Measurements from ENCODE around the gene MPV17. TPM values are rescaled to one million over a fixed set of nuclear protein-coding genes. Genes with fewer than 3 reads are reported as not detected.
A peak's percentile ranks its signal among the peaks of the same experiment; 100 is the strongest.

Gene MPV17
- total RNA-seq, 1 experiment from 2014 or later: 77.4 TPM

DNA sequence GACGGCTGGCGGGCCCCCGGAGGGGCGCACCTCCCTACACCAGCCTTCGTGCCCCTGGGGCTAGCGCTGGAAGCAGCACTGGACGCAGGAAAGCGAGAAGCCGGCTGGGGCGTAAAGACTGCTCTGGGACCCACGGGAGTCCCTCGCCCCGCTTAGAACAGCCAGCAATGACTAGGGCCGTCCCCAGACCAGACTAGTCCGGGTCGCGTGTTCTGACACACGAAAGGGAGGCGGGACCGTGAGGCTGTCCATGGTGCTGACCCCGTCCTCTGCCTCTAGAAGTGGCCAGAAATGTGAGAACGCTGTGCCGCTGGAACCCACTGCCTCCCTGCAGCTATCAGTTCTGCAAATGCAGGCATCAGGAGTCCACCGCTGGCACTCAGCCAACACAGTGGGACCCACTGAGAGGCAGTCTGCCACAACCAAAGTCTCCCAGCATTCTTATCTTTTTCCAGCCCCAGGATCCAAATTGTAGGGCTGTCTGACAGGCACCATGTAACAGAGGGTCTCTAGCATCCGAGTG is 14.5 kb downstream of the MPV17 start, which contains the start of gene UCN:
Gene UCN (minus strand): TSS at position 87 of the 523 bp plus-strand sequence. CDS start 550 bp downstream, outside the sequence.
- DNase-seq: no peak
- H3K27me3 Mint-ChIP-seq (ENCODE audit: unreplicated experiment): peaks cover 23% of the 10 kb centered on the region
- CTCF ChIA-PET: no interaction called here
- H3K36me3 Mint-ChIP-seq (ENCODE audit: insufficient read depth, unreplicated experiment): peaks cover 19% of the 10 kb centered on the region
- no TSS peak for BruUV-seq (replicated peaks)
- H3K4me3 Mint-ChIP-seq (ENCODE audit: low read depth, unreplicated experiment): peak within 1 kb of the TSS; percentile 65
- intact Hi-C loops (cut with micrococcal nuclease; ENCODE audit: unreplicated experiment): no loop called here
- H3K4me1 Mint-ChIP-seq (ENCODE audit: low read depth, unreplicated experiment): no peaks in the 10 kb centered on the region
- no peaks in the 10 kb centered on the region for H3K9me3 Mint-ChIP-seq (ENCODE audit: low read depth, unreplicated experiment)
- TF ChIP-seq, protein P1, sequence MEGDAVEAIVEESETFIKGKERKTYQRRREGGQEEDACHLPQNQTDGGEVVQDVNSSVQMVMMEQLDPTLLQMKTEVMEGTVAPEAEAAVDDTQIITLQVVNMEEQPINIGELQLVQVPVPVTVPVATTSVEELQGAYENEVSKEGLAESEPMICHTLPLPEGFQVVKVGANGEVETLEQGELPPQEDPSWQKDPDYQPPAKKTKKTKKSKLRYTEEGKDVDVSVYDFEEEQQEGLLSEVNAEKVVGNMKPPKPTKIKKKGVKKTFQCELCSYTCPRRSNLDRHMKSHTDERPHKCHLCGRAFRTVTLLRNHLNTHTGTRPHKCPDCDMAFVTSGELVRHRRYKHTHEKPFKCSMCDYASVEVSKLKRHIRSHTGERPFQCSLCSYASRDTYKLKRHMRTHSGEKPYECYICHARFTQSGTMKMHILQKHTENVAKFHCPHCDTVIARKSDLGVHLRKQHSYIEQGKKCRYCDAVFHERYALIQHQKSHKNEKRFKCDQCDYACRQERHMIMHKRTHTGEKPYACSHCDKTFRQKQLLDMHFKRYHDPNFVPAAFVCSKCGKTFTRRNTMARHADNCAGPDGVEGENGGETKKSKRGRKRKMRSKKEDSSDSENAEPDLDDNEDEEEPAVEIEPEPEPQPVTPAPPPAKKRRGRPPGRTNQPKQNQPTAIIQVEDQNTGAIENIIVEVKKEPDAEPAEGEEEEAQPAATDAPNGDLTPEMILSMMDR (IDR thresholded peaks at IDR 0.05; ENCODE audit: unreplicated experiment): no peak
- H3K27ac Mint-ChIP-seq (ENCODE audit: unreplicated experiment): no peak within 1 kb of the TSS

DNA sequence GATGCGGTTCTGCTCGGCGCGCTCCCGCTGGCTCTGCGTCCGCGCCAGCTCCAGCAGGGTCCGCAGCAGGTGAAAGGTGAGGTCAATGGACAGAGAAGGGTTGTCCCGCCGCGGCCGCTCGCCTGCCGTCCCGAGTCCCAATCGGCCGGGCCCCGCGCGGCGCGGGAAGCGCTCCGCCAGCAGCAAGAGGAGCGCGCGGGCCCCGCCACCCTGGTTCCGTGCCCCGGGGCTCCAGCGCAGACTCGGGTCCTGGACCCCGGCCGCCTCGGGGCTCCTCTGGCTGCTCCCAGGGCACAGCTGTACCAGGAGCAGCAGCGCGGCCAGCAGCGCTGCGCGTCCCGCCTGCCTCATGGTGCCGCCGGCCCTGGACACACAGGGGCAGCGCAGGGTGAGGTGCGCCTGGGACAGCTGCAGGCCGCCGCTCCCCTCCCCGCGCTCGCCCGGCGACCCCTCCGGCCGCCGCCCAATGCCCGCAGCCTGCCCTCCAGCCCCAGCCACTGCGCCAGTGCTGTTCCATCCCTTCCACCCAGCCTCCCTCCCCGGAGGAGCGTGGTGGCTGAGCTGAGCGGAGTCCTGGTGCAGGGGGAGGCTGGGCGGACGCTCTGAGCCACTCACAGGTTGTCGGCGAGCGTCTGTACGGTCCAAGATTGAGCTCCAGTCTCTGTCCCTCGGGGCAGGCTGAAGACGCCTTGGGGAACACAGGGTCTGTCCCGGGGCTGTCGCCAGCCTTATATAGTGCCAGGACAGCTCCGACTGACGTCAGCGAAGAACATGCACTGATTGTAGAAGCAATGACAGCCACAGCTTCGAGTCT is 15.1 kb downstream of the MPV17 start:
- peaks cover 23% of the 10 kb centered on the region for H3K27me3 Mint-ChIP-seq (ENCODE audit: unreplicated experiment)
- no TSS peak for BruUV-seq (replicated peaks)
- no peak overlapping the region for H3K27ac Mint-ChIP-seq (ENCODE audit: unreplicated experiment)
- peak overlapping the region; percentile 65 for H3K4me3 Mint-ChIP-seq (ENCODE audit: low read depth, unreplicated experiment)
- DNase-seq: no peak
- H3K9me3 Mint-ChIP-seq (ENCODE audit: low read depth, unreplicated experiment): no peaks in the 10 kb centered on the region
- CTCF ChIA-PET: no interaction called here
- intact Hi-C loops (cut with micrococcal nuclease; ENCODE audit: unreplicated experiment): no loop called here
- H3K4me1 Mint-ChIP-seq (ENCODE audit: low read depth, unreplicated experiment): no peaks in the 10 kb centered on the region
- peaks cover 19% of the 10 kb centered on the region for H3K36me3 Mint-ChIP-seq (ENCODE audit: insufficient read depth, unreplicated experiment)
- TF ChIP-seq, protein P1 (IDR thresholded peaks at IDR 0.05; ENCODE audit: unreplicated experiment): no peak

DNA sequence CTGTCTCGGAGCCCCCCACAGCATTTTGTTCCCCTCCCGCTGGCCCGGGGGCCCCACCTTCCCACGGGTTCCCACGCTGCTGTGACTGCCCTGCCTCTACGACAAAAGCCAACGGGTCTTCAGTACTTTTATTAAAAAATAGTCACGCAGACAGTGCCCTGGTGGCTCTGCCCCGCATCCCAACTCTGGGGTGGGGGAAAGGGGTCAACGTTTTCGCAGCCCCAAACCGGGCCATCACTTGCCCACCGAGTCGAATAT is 15.7 kb downstream of the MPV17 start:
- TF ChIP-seq, protein P1 (IDR thresholded peaks at IDR 0.05; ENCODE audit: unreplicated experiment): no peak
- Mint-ChIP-seq H3K27me3 (ENCODE audit: unreplicated experiment) (peaks cover 23% of the 10 kb centered on the region), H3K4me1 (ENCODE audit: low read depth, unreplicated experiment) (no peaks in the 10 kb centered on the region), H3K4me3 (ENCODE audit: low read depth, unreplicated experiment) (peak overlapping the region; percentile 65), H3K36me3 (ENCODE audit: insufficient read depth, unreplicated experiment) (peaks cover 19% of the 10 kb centered on the region), H3K9me3 (ENCODE audit: low read depth, unreplicated experiment) (no peaks in the 10 kb centered on the region), H3K27ac (ENCODE audit: unreplicated experiment) (no peak overlapping the region)
- CTCF ChIA-PET: no interaction called here
- no TSS peak for BruUV-seq (replicated peaks)
- no peak for DNase-seq
- intact Hi-C loops (cut with micrococcal nuclease; ENCODE audit: unreplicated experiment): no loop called here

DNA sequence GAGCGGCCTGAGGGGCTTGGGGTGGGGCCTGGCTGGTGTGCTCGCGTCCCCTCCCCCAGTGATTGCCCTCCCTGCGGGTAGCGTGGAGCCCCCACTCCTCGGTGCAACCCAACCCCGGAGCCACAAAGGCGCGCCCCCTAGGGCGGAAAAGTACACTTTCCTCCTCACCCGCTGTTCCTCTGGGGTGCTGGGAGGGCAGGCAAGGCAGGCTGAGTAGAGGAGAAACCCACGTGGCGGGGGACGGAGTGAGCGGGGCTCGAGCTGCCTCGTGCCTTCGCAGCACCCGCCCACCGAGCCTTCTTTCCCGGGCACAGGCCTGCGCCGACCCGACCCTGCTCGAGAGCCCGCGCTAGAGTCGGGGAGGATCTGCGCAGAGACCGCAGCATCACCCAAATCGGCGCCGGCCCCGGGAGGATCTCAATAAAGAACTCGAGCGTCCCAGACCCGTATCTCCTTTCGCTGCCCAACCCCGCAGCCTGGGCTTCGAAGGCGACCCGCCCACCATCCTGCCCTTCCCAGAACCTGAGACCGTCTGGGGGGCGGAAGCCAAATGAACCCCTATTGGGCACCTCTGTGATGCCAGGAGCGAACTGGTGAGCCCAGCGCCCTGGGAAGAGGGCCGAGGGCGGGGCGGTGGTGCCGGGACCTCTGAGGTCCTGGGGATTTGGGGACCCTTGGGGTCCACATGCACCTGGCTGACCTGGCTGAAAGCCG is 16.2 kb downstream of the MPV17 start:
- TF ChIP-seq, protein P1 (IDR thresholded peaks at IDR 0.05; ENCODE audit: unreplicated experiment): no peak
- Mint-ChIP-seq H3K27ac (ENCODE audit: unreplicated experiment) (peak overlapping the region; percentile 78), H3K9me3 (ENCODE audit: low read depth, unreplicated experiment) (no peaks in the 10 kb centered on the region), H3K4me1 (ENCODE audit: low read depth, unreplicated experiment) (no peaks in the 10 kb centered on the region), H3K36me3 (ENCODE audit: insufficient read depth, unreplicated experiment) (peaks cover 19% of the 10 kb centered on the region), H3K4me3 (ENCODE audit: low read depth, unreplicated experiment) (peak overlapping the region; percentile 65), H3K27me3 (ENCODE audit: unreplicated experiment) (peaks cover 23% of the 10 kb centered on the region)
- intact Hi-C loops (cut with micrococcal nuclease; ENCODE audit: unreplicated experiment): no loop called here
- no TSS peak for BruUV-seq (replicated peaks)
- CTCF ChIA-PET: interaction anchor here (1.9 kb wide), 1 partner anchor 12 kb away, joined by 5 read pairs; no protein-coding TSS in a partner anchor
- DNase-seq: no peak

Data from Calu3 (cell line).